HepG2 (cell line): ENCODE results near the gene HSD3B1. TPM values are rescaled to one million over a fixed set of nuclear protein-coding genes. Genes with fewer than 3 reads are reported as not detected.

Experiments used
- ATAC-seq: fragments of 200-7000 bp; cut with Tn5 transposase; 3 replicates; pipeline ENCODE4 v1.9.1; 2020; ENCODE audit warnings: mild to moderate bottlenecking, moderate library complexity
- Bru-seq: library from RNA; stranded (reverse); fragments of 400-500 nt; gene quantifications from one replicate; lab custom pipeline; 2021; lab: Mats Ljungman, UMichigan
- BruChase-seq, 2 experiments: library from RNA; stranded (reverse); fragments of 400-500 nt; gene quantifications; one replicate each; lab custom pipeline; 2021; lab: Mats Ljungman, UMichigan
- BruUV-seq: library from RNA; stranded (reverse); fragments of 400-500 nt; replicated peaks from 2 replicates; lab custom pipeline; 2021; lab: Mats Ljungman, UMichigan
- CTCF ChIA-PET: fragments of 300-600 bp; formaldehyde crosslinking; extraction: SDS; loops from one replicate; lab custom pipeline; 2021; ENCODE audit warnings: low total read pairs, inconsistent platforms, low intra/inter-chr PET ratio; lab: Yijun Ruan, JAX
- POLR2A ChIA-PET: fragments of 350-600 bp; sonication (Branson Sonifier 250); formaldehyde crosslinking; loops from one replicate; lab custom pipeline; 2020; ENCODE audit warnings: antibody characterized with exemption, inconsistent platforms; lab: Yijun Ruan, JAX
- DNase-seq: peaks from one replicate; pipeline ENCODE4 v3.0.0-alpha.2; 2015; ENCODE audit warnings: low spot score
- FAIRE-seq: peaks from 3 replicates; lab custom pipeline; 2011; peaks lifted over from hg19 to GRCh38; lab: Jason Lieb, UNC
- H2AFZ ChIP-seq: one replicate; pipeline ENCODE4 v1.6.1; 2011; ENCODE audit warnings: low read length, inconsistent platforms
- H3K27ac ChIP-seq: fragments of 300-600 bp; 3 replicates; pipeline ENCODE4 v1.8.0; 2011; ENCODE audit warnings: mixed run types, mild to moderate bottlenecking, mixed read lengths, low read length, inconsistent platforms; ENCODE audit not compliant: insufficient read depth; ENCODE audit errors: extremely low read length
- H3K27me3 ChIP-seq, 2 experiments: fragments of 200-600 bp in 1 of 2; 2 replicates in 1 of 2; 3 replicates in 1 of 2; pipeline versions ENCODE4 v1.6.0 to v1.8.0; 2011; ENCODE audit warnings: low read length in 2 of 2, mild to moderate bottlenecking in 2 of 2, moderate library complexity in 2 of 2, inconsistent platforms in 1 of 2; ENCODE audit not compliant: insufficient read depth in 2 of 2, control insufficient read depth in 1 of 2
- H3K36me3 ChIP-seq, 2 experiments: fragments of 200-600 bp in 1 of 2; replicated peaks in 1 of 2; 2 replicates in 1 of 2; 3 replicates in 1 of 2; pipeline versions ENCODE4 v1.5.1 to v1.8.0; 2011; ENCODE audit warnings: low read length in 2 of 2, inconsistent platforms in 1 of 2; ENCODE audit not compliant: insufficient read depth in 2 of 2, control insufficient read depth in 1 of 2
- H3K4me1 ChIP-seq: 2 replicates; pipeline ENCODE4 v1.5.1; 2012; ENCODE audit warnings: low read length, inconsistent platforms; ENCODE audit not compliant: insufficient read depth
- H3K4me2 ChIP-seq: 2 replicates; pipeline ENCODE4 v1.6.0; 2011; ENCODE audit warnings: low read depth, low read length, inconsistent platforms
- H3K4me3 ChIP-seq, 3 experiments: fragments of 200-600 bp in 1 of 3; sonication (generic), shearing (Covaris generic) in 1 of 3; replicated peaks in 1 of 3; 2 replicates each; pipeline ENCODE4 v1.5.1; 2011 to 2016; ENCODE audit warnings: low read length in 3 of 3, inconsistent platforms in 2 of 3, low read depth in 2 of 3, mild to moderate bottlenecking in 2 of 3, control low read depth in 1 of 3, mixed read lengths in 1 of 3; ENCODE audit not compliant: insufficient read depth in 1 of 3
- H3K79me2 ChIP-seq: one replicate; pipeline ENCODE4 v1.6.1; 2011; ENCODE audit warnings: low read length, inconsistent platforms; ENCODE audit not compliant: insufficient read depth
- H3K9ac ChIP-seq: 2 replicates; pipeline ENCODE4 v1.6.0; 2011; ENCODE audit warnings: mild to moderate bottlenecking, low read depth, low read length, inconsistent platforms; ENCODE audit not compliant: insufficient read depth
- H3K9me3 ChIP-seq: 2 replicates; pipeline ENCODE4 v1.5.1; 2012; ENCODE audit warnings: mild to moderate bottlenecking, low read length
- H4K20me1 ChIP-seq: 2 replicates; pipeline ENCODE4 v1.6.0; 2011; ENCODE audit warnings: inconsistent platforms, mild to moderate bottlenecking, low read length, moderate library complexity; ENCODE audit not compliant: insufficient read depth
- IRF9 ChIP-seq: sonication (generic); formaldehyde crosslinking; IDR thresholded peaks from 2 replicates; pipeline ENCODE4 v1.8.0; 2022; ENCODE audit warnings: missing genetic modification reagents, mild to moderate bottlenecking, borderline replicate concordance
- NAIF1 ChIP-seq: sonication (generic); formaldehyde crosslinking; IDR thresholded peaks from 2 replicates; pipeline ENCODE4 v1.5.0; 2020; ENCODE audit warnings: mild to moderate bottlenecking, missing genetic modification reagents, borderline replicate concordance
- PATZ1 ChIP-seq: sonication (generic); formaldehyde crosslinking; IDR thresholded peaks from 2 replicates; pipeline ENCODE4 v1.4.0; 2020; ENCODE audit warnings: missing genetic modification reagents
- THYN1 ChIP-seq: sonication (generic); formaldehyde crosslinking; IDR thresholded peaks from 2 replicates; pipeline ENCODE4 v1.8.1; 2023; ENCODE audit warnings: low read depth, mild to moderate bottlenecking, moderate library complexity, missing genetic modification reagents, borderline replicate concordance
- ZNF362 ChIP-seq: sonication (generic); formaldehyde crosslinking; IDR thresholded peaks from 2 replicates; pipeline ENCODE4 v1.4.0; 2020; ENCODE audit warnings: missing genetic modification reagents, mild to moderate bottlenecking, borderline replicate concordance
- ZNF691 ChIP-seq: sonication (generic); formaldehyde crosslinking; IDR thresholded peaks from 2 replicates; pipeline ENCODE4 v1.4.0; 2020; ENCODE audit warnings: missing genetic modification reagents, low read depth, mild to moderate bottlenecking, borderline replicate concordance
- WGBS: methylation state at CpG from one replicate; pipeline ENCODE4 v1.1.6; 2017; ENCODE audit warnings: low lambda C conversion rate; 5-methylcytosine and 5-hydroxymethylcytosine counted together
- in situ Hi-C: cut with HindIII; loops from 2 replicates; pipeline ENCODE4 v1.10.0; 2017; ENCODE audit warnings: low pct_unique_long_range_greater_than_20kb; ENCODE audit not compliant: extremely low pct_ligation_motif_present
- intact Hi-C: fragments of 100-400 bp; cut with micrococcal nuclease; formaldehyde crosslinking; loops from one replicate; pipeline ENCODE4 v1.10.0; 2022; ENCODE audit not compliant: unreplicated experiment
- long read RNA-seq, 2 experiments: library from RNA in 1 of 2; library from polyadenylated mRNA in 1 of 2; stranded (forward) in 1 of 2; unstranded in 1 of 2; transcript quantifications; one replicate each; pipeline ENCODE4 v2.0.0, GENCODE V29; 2019 to 2022
- polyA minus RNA-seq, 3 experiments: library from RNA; depleted of rRNA, polyadenylated mRNA; stranded (reverse); fragments of >200 nt; gene quantifications; 2 replicates each; pipeline ENCODE4 v1.2.3, GENCODE V29; 2011; ENCODE audit warnings: low replicate concordance in 1 of 3
- polyA plus RNA-seq, 8 experiments: library from polyadenylated mRNA; depleted of rRNA in 3 of 8; stranded (reverse) in 7 of 8; unstranded in 1 of 8; fragments of >200 nt; fragmentation: Illumina TruSeq in 4 of 8; extraction: Trizol in 4 of 8; gene quantifications; 2 replicates each; pipeline versions ENCODE4 v1.2.1 to v1.2.3, GENCODE V29; 2011 to 2016; ENCODE audit warnings: low read depth in 4 of 8, missing spikeins in 1 of 8, mixed read lengths in 1 of 8; ENCODE audit not compliant: insufficient read depth in 1 of 8
- total RNA-seq, 5 experiments: library from RNA; depleted of rRNA; stranded (reverse); fragments of >200 nt; fragmentation: Illumina TruSeq; extraction: Trizol; gene quantifications; 2 replicates each; pipeline ENCODE4 v1.2.3, GENCODE V29; 2016; ENCODE audit warnings: low read depth in 1 of 5
- TF ChIP-seq, protein P1 (sequence below): sonication (generic); formaldehyde crosslinking; IDR thresholded peaks from 2 replicates; pipeline ENCODE4 v1.8.0; 2023; ENCODE audit warnings: mild to moderate bottlenecking, missing genetic modification reagents
- TF ChIP-seq, protein P2 (sequence below): IDR thresholded peaks from 2 replicates; pipeline ENCODE4 v1.6.1; 2012; ENCODE audit warnings: low read depth, low read length, improper control_type of control experiment

HSD3B1 gene
- total RNA-seq (2016; rRNA removed; fragmentation: Illumina TruSeq; extraction: Trizol) (not detected in 2 replicates), polyA plus RNA-seq (2011; rRNA removed) (not detected in 2 replicates), polyA minus RNA-seq (2011; rRNA and poly(A)+ RNA removed; ENCODE audit: low replicate concordance) (not detected in 2 replicates), Bru-seq, nascent RNA (not detected), BruChase-seq, experiment 1, labeled RNA remaining after a 6-hour chase (not detected), BruChase-seq, experiment 2, labeled RNA remaining after a 2-hour chase (not detected)
- total RNA-seq (2016; cell fraction: cytosol; rRNA removed; fragmentation: Illumina TruSeq; extraction: Trizol; ENCODE audit: low read depth), result not detected in 2 replicates
- total RNA-seq (2016; cell fraction: insoluble cytoplasmic fraction; rRNA removed; fragmentation: Illumina TruSeq; extraction: Trizol), result not detected in 2 replicates
- total RNA-seq (2016; cell fraction: membrane; rRNA removed; fragmentation: Illumina TruSeq; extraction: Trizol), result not detected in 2 replicates
- total RNA-seq (2016; cell fraction: nucleus; rRNA removed; fragmentation: Illumina TruSeq; extraction: Trizol), result not detected in 2 replicates
- not detected in 2 replicates for polyA plus RNA-seq (2011; cell fraction: cytosol; rRNA removed)
- polyA plus RNA-seq (2011; cell fraction: nucleus; rRNA removed), result not detected in 2 replicates
- polyA plus RNA-seq (2012), result not detected in 2 replicates
- polyA plus RNA-seq (2016; cell fraction: cytosol; fragmentation: Illumina TruSeq; extraction: Trizol; ENCODE audit: low read depth), result not detected in 2 replicates
- polyA plus RNA-seq (2016; cell fraction: insoluble cytoplasmic fraction; fragmentation: Illumina TruSeq; extraction: Trizol; ENCODE audit: low read depth), result not detected in 2 replicates
- not detected in 2 replicates for polyA plus RNA-seq (2016; cell fraction: membrane; fragmentation: Illumina TruSeq; extraction: Trizol; ENCODE audit: low read depth)
- not detected in 2 replicates for polyA plus RNA-seq (2016; cell fraction: nucleus; fragmentation: Illumina TruSeq; extraction: Trizol; ENCODE audit: insufficient read depth, low read depth)
- polyA minus RNA-seq (2011; cell fraction: cytosol; rRNA and poly(A)+ RNA removed), result not detected in 2 replicates
- not detected in 2 replicates for polyA minus RNA-seq (2011; cell fraction: nucleus; rRNA and poly(A)+ RNA removed)
- long read RNA-seq, experiment 1, result 0 reads
- long read RNA-seq, experiment 2, result 0 reads

GRCh38 chr1:119506941-119507340 is at the start of gene HSD3B1:
TSS of gene HSD3B1 (plus strand) at chr1:119507210. CDS start at chr1:119507477, 267 bp downstream.
- Histone ChIP-seq H3K27me3 (no peaks in the 10 kb centered on the region; a peak in 1 of 5 replicates), H3K9me3 (no peaks in the 10 kb centered on the region), H2AFZ (no peak within 1 kb of the TSS), H3K4me2 (no peak within 1 kb of the TSS), H3K4me1 (0 out of 2 replicates have a peak, but pooled peaks cover 5% of the 10 kb centered on the region), H3K4me3 (no peak within 1 kb of the TSS), H3K9ac (no peak within 1 kb of the TSS), H3K27ac (no peak within 1 kb of the TSS), H3K36me3 (no peaks in the 10 kb centered on the region), H3K79me2 (no peaks in the 10 kb centered on the region), H4K20me1 (no peaks in the 10 kb centered on the region)
- FAIRE-seq, result no peak
- DNase-seq, result no peak
- CTCF ChIA-PET, result no interaction called here
- intact Hi-C loops, result no loop called here
- WGBS, result 13% methylated on average over 1 of the region's 1 CpG
- POLR2A ChIA-PET, result no interaction called here
- BruUV-seq, result no TSS peak
- in situ Hi-C loops, result no loop called here
- ATAC-seq, result no peak
- TF ChIP-seq ZNF362 (CRISPR knock-in tag) (no peak), THYN1 (no peak), PATZ1 (CRISPR knock-in tag) (no peak), IRF9 (CRISPR knock-in tag) (no peak), ZNF691 (CRISPR knock-in tag) (no peak), NAIF1 (CRISPR knock-in tag) (no peak)
- TF ChIP-seq, protein P1, sequence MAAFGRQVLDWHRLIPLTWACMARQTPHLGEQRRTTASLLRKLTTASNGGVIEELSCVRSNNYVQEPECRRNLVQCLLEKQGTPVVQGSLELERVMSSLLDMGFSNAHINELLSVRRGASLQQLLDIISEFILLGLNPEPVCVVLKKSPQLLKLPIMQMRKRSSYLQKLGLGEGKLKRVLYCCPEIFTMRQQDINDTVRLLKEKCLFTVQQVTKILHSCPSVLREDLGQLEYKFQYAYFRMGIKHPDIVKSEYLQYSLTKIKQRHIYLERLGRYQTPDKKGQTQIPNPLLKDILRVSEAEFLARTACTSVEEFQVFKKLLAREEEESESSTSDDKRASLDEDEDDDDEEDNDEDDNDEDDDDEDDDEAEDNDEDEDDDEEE (CRISPR knock-in tag), result no peak
- TF ChIP-seq, protein P2, sequence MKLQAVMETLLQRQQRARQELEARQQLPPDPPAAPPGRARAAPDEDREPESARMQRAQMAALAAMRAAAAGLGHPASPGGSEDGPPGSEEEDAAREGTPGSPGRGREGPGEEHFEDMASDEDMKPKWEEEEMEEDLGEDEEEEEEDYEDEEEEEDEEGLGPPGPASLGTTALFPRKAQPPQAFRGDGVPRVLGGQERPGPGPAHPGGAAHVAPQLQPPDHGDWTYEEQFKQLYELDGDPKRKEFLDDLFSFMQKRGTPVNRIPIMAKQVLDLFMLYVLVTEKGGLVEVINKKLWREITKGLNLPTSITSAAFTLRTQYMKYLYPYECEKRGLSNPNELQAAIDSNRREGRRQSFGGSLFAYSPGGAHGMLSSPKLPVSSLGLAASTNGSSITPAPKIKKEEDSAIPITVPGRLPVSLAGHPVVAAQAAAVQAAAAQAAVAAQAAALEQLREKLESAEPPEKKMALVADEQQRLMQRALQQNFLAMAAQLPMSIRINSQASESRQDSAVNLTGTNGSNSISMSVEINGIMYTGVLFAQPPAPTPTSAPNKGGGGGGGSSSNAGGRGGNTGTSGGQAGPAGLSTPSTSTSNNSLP, result no peak
